ENCODE results near the gene SECISBP2. TPM values are rescaled to one million over a fixed set of nuclear protein-coding genes. Genes with fewer than 3 reads are reported as not detected.

The SECISBP2 gene
- total RNA-seq, 3 donors from 2014 or later: 40.5 to 84.7 (median 76.0) TPM

DNA sequence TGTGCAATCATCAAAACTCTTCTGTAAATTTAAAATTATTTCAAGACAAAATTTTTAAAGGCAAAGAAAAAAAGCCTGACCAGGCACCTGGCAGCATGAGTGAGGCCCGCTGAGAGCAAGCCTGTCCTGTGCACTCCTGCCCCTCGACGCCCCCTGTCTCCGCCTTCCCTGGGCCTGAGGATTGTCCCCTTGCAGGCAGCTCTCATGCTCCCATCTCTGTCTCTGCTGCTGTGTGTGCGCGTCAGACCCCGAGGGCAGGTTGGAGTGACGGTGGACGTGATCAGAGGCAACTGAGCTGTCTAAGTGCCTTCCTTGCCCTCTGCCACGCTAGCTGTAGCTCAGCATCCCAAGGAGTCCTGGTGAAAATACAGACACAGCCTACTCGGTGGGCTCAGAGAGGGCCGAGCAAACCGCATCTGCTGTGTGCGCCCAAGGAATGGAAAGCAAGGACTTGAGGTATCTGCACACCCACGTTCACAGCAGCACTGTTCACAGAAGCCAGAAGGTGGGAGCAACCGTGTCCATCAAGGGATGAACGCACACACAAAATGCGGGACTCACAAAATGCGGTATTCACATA is 65.5 kb downstream of the SECISBP2 start:
- intact Hi-C loops (cut with DNase I; ENCODE audit: low total_unique reads): no loop called here

DNA sequence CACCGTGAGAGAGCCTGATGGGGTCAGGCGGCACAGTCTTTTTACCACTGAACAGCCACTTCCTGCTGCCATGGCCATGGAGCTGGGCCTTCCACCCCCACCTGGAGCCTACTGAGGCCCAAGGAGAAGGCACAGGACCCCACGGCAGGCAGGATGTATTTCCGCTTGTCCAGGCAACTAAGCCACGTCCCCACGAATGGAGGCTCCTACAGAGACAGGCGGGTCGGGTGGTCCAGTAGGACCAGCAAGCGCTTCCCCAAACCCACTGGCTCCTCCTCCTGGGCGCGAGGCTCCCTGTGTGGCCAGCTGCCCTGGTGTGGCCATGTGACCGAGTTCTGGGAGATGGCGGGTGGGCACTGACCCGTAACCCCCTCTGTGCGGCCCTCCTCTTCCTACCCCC is 66.5 kb downstream of the SECISBP2 start:
- H3K36me3 ChIP-seq: no peaks in the 10 kb centered on the region
- H3K4me3 ChIP-seq: no peak overlapping the region
- H3K4me1 ChIP-seq: peaks cover 0 to 4% of the 10 kb centered on the region in 2 donors
- DNase-seq (ENCODE audit: low spot score in 2 of 2): no peak
- H3K27me3 ChIP-seq: no peaks in the 10 kb centered on the region
- no peak overlapping the region for H3K27ac ChIP-seq
- no peaks in the 10 kb centered on the region for H3K9me3 ChIP-seq
- intact Hi-C loops (cut with DNase I; ENCODE audit: low total_unique reads): no loop called here
- TF ChIP-seq, protein P1, sequence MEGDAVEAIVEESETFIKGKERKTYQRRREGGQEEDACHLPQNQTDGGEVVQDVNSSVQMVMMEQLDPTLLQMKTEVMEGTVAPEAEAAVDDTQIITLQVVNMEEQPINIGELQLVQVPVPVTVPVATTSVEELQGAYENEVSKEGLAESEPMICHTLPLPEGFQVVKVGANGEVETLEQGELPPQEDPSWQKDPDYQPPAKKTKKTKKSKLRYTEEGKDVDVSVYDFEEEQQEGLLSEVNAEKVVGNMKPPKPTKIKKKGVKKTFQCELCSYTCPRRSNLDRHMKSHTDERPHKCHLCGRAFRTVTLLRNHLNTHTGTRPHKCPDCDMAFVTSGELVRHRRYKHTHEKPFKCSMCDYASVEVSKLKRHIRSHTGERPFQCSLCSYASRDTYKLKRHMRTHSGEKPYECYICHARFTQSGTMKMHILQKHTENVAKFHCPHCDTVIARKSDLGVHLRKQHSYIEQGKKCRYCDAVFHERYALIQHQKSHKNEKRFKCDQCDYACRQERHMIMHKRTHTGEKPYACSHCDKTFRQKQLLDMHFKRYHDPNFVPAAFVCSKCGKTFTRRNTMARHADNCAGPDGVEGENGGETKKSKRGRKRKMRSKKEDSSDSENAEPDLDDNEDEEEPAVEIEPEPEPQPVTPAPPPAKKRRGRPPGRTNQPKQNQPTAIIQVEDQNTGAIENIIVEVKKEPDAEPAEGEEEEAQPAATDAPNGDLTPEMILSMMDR (IDR thresholded peaks at IDR 0.05): no peak
- no peak for TF ChIP-seq POLR2AphosphoS5 (IDR thresholded peaks at IDR 0.05)
- TF ChIP-seq POLR2A (IDR thresholded peaks at IDR 0.05): no peak

More for the DNA sequence above, 65.5 kb downstream of the SECISBP2 start:
- no peak for DNase-seq (ENCODE audit: low spot score in 2 of 2)
- H3K27me3 ChIP-seq: no peaks in the 10 kb centered on the region
- H3K27ac ChIP-seq: no peak overlapping the region
- H3K4me3 ChIP-seq: no peak overlapping the region
- TF ChIP-seq POLR2A (IDR thresholded peaks at IDR 0.05) (no peak), POLR2AphosphoS5 (IDR thresholded peaks at IDR 0.05) (no peak)
- TF ChIP-seq, protein P1 (IDR thresholded peaks at IDR 0.05): no peak
- no peaks in the 10 kb centered on the region for H3K36me3 ChIP-seq
- H3K4me1 ChIP-seq: peaks cover 0 to 4% of the 10 kb centered on the region in 2 donors
- H3K9me3 ChIP-seq: no peaks in the 10 kb centered on the region

DNA sequence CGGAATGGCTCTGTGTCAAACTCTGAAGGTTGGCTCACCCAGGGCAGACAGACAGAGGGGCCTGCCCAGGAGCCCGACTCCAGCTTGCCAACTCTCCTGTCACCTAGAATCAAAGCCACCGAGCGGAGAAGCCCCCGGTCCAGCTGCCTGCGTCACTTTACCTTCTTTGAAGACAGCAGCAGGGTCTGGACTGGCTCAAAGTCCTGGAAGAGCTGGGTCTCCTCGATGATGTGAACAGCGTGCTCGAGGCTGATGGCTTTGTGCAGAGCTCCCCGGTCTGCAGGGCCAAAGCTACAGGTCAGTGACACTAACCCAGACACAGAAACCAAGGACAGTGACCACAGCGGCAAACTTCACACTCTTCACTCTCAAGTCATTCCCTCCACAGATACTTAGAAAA is 67.9 kb downstream of the SECISBP2 start:
- H3K27ac ChIP-seq: peak overlapping the region; percentile 65 to 84
- intact Hi-C loops (cut with DNase I; ENCODE audit: low total_unique reads): no loop called here
- no peaks in the 10 kb centered on the region for H3K27me3 ChIP-seq
- H3K9me3 ChIP-seq: no peaks in the 10 kb centered on the region
- no peak overlapping the region for H3K4me3 ChIP-seq
- H3K36me3 ChIP-seq: no peaks in the 10 kb centered on the region
- DNase-seq (ENCODE audit: low spot score in 2 of 2): no peak
- TF ChIP-seq POLR2AphosphoS5 (IDR thresholded peaks at IDR 0.05) (no peak), POLR2A (IDR thresholded peaks at IDR 0.05) (no peak)
- TF ChIP-seq, protein P1 (IDR thresholded peaks at IDR 0.05): no peak
- peaks cover 0 to 4% of the 10 kb centered on the region in 2 donors for H3K4me1 ChIP-seq

DNA sequence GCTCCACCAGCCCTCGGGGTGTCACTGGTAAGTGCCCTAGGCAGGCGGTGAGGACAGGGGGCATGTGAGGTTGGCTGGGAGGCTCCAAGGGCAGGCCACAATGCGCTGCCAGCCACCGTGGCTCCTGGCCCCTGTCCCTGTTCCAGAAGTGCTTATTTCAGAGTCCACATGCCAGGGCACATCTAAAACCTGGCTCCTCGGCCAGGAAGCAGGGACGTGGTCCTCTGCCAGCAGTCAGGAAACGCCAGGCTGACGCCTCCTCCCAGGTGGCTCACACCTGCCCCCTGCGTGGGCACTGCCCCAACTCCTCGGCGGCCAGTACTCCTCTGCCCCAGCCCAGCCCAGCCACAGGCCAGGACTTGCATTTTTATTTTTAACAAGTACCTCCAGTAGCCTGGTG is 68.5 kb downstream of the SECISBP2 start:
- peak in 1 of 2 donors; percentile 67 for DNase-seq (ENCODE audit: low spot score in 2 of 2)
- TF ChIP-seq POLR2AphosphoS5 (IDR thresholded peaks at IDR 0.05): no peak
- TF ChIP-seq POLR2A (IDR thresholded peaks at IDR 0.05): no peak
- TF ChIP-seq, protein P1 (IDR thresholded peaks at IDR 0.05): no peak

DNA sequence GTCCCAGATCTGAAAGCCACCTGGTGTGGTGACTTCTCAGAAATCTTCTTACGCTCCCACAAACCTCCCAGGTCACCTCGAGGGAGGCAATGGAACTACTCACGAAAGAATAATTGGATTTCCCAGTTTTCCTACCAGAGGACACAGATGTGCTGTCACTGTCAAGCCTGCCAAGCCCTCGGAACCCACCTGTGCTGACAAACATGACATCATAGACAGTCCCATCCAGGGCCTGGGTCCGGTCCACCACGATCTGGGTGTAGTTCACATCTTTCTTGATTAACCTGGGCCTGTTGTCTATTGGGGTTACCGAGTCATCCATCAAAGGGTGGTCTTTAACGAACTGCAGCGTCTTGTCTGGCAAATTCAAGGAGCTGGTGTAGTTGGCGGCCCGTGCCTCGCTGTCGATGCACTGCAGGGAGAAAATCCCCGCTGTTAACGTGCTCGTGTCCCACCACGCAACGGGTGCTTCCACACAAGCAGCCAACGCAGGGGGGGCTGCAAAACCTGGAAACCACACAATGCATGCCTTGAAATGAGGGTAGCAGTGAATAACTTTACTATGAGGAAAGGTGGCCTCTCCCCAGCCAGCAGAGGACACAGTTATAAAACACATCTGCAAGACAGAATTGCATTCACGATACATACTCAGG is 69.0 kb downstream of the SECISBP2 start:
- peak in 1 of 2 donors; percentile 22 for DNase-seq (ENCODE audit: low spot score in 2 of 2)
- intact Hi-C loops (cut with DNase I; ENCODE audit: low total_unique reads): no loop called here
- no peaks in the 10 kb centered on the region for H3K27me3 ChIP-seq
- peaks cover 0 to 4% of the 10 kb centered on the region in 2 donors for H3K4me1 ChIP-seq
- no peaks in the 10 kb centered on the region for H3K36me3 ChIP-seq
- H3K27ac ChIP-seq: peak overlapping the region; percentile 65 to 84
- H3K4me3 ChIP-seq: no peak overlapping the region
- H3K9me3 ChIP-seq: no peaks in the 10 kb centered on the region
- TF ChIP-seq POLR2AphosphoS5 (IDR thresholded peaks at IDR 0.05) (no peak), POLR2A (IDR thresholded peaks at IDR 0.05) (no peak)
- TF ChIP-seq, protein P1 (IDR thresholded peaks at IDR 0.05): no peak

More for the DNA sequence above, 68.5 kb downstream of the SECISBP2 start:
- Histone ChIP-seq H3K4me1 (peaks cover 0 to 4% of the 10 kb centered on the region in 2 donors), H3K9me3 (no peaks in the 10 kb centered on the region), H3K27me3 (no peaks in the 10 kb centered on the region), H3K27ac (peak overlapping the region; percentile 65 to 84), H3K4me3 (no peak overlapping the region), H3K36me3 (no peaks in the 10 kb centered on the region)
- intact Hi-C loops (cut with DNase I; ENCODE audit: low total_unique reads): no loop called here

Data from breast epithelium (tissue), 4 donors.